ENCODE measurements around the gene TMEM184B. TPM values are rescaled to one million over a fixed set of nuclear protein-coding genes. Genes with fewer than 3 reads are reported as not detected.

TMEM184B gene
- total and polyA plus RNA-seq, 10 of the 15 experiments (the other 5 are each of a cell fraction or from before 2014, with no cell fraction given), result 0.56 to 22.4 (median 7.9) TPM

GRCh38 chr22:38181453-38182200 is 91.2 kb downstream of the TMEM184B start, which contains the start of gene PLA2G6:
Gene PLA2G6 (minus strand): TSS chr22:38181830. CDS start chr22:38169426, 12,404 bp downstream.
- Histone ChIP-seq H3K4me2 (ENCODE audit: control insufficient read depth, insufficient read depth) (peak within 1 kb of the TSS; percentile 100), H4K20me1 (ENCODE audit: control insufficient read depth, insufficient read depth) (no peaks in the 10 kb centered on the region), H2AFZ (ENCODE audit: control insufficient read depth, low read depth, low read length) (peak within 1 kb of the TSS; percentile 92), H3K4me3 (peak within 1 kb of the TSS; percentile 89), H3K4me1 (ENCODE audit: control insufficient read depth, insufficient read depth, low read length) (peaks cover 40% of the 10 kb centered on the region), H3K36me3 (ENCODE audit: control insufficient read depth in 2 of 2, insufficient read depth in 2 of 2, low read length in 1 of 2) (no peaks in the 10 kb centered on the region), H3K9ac (ENCODE audit: control insufficient read depth, insufficient read depth, low read length) (peak within 1 kb of the TSS; percentile 94), H3K79me2 (ENCODE audit: control insufficient read depth, insufficient read depth, low read length) (peaks cover 25% of the 10 kb centered on the region), H3K27me3 (replicated peaks in 1 of 2; ENCODE audit: control insufficient read depth in 2 of 2, insufficient read depth in 2 of 2, low read length in 1 of 2) (no peaks in the 10 kb centered on the region), H3K27ac (ENCODE audit: control insufficient read depth, insufficient read depth) (peak within 1 kb of the TSS; percentile 100), H3K9me3 (replicated peaks; ENCODE audit: control insufficient read depth, insufficient read depth, low read length) (no peaks in the 10 kb centered on the region)
- CTCF ChIA-PET, result interaction anchor here (0.6 to 1.5 kb wide), 6 partner anchors 17 to 81 kb away, joined by 3 to 8 read pairs (median 4); no protein-coding TSS in a partner anchor
- SMC1A ChIA-PET (ENCODE audit: uncharacterized antibody, unreplicated experiment), result interaction anchor here (0.9 to 2.5 kb wide), 8 partner anchors 17 to 124 kb away, joined by 3 to 11 read pairs (median 3); no protein-coding TSS in a partner anchor
- no TSS peak for BruUV-seq (replicated peaks)
- ATAC-seq, result peak; percentile 85
- in situ Hi-C loops (cut with MboI) (no loop called here), intact Hi-C loops (cut with micrococcal nuclease; ENCODE audit: unreplicated experiment) (loop anchor here (2.0 kb wide), 1 partner anchor 19 kb away; no protein-coding TSS in a partner anchor)
- POLR2A ChIA-PET, result interaction anchor here (0.6 to 6.3 kb wide), 13 partner anchors 9 to 682 kb away, joined by 3 to 69 read pairs (median 4); partner anchors contain the start of gene MAFF
- FAIRE-seq, result peak; percentile 75
- RAD21 ChIA-PET (ENCODE audit: unreplicated experiment), result interaction anchor here (0.7 to 1.9 kb wide), 7 partner anchors 17 to 218 kb away, joined by 3 to 9 read pairs (median 5); partner anchors contain the start of genes MAFF and TMEM184B
- peak; percentile 95 for DNase-seq (ENCODE audit: low read depth, low spot score)
- 0% methylated on average over 48 of the region's 48 CpGs for WGBS (ENCODE audit: insufficient coverage, insufficient replicate concordance, low lambda C conversion rate, missing lambda C conversion rate)
- TF ChIP-seq ZNF592 (IDR thresholded peaks at IDR 0.05), result no peak
- TF ChIP-seq SIX5 (IDR thresholded peaks at IDR 0.05; ENCODE audit: low read depth, low read length, severe bottlenecking), result peak; percentile 36
- TF ChIP-seq SMAD1 (IDR thresholded peaks at IDR 0.05; ENCODE audit: low read depth, partially characterized antibody), result no peak
- TF ChIP-seq NR2C1 (IDR thresholded peaks at IDR 0.05), result peak; percentile 61
- TF ChIP-seq POLR2AphosphoS2 (IDR thresholded peaks at IDR 0.05; ENCODE audit: low read depth, low read length), result peak; percentile 38; the same call in 1 of the 2 replicates
- peak; percentile 97 for TF ChIP-seq BACH1 (IDR thresholded peaks at IDR 0.05; ENCODE audit: borderline replicate concordance)
- peak; percentile 15; the same call in 1 of the 2 replicates for TF ChIP-seq ZBTB40 (IDR thresholded peaks at IDR 0.05; ENCODE audit: borderline replicate concordance)
- TF ChIP-seq MLLT1 (IDR thresholded peaks at IDR 0.05), result peak; percentile 14; the same call in 1 of the 2 replicates
- peak; percentile 49; the same call in 1 of the 2 replicates for TF ChIP-seq POLR2A (IDR thresholded peaks at IDR 0.05; ENCODE audit: low read depth, low read length)
- 0 out of 2 replicates have a peak, but pooled peaks have one; percentile 41 for TF ChIP-seq ZNF384 (IDR thresholded peaks at IDR 0.05; ENCODE audit: borderline replicate concordance, low read depth, low read length)

Data from GM12878 (cell line).